ENCODE data around the gene METTL9.

The METTL9 gene

GRCh38 chr16:21611556-21612384 is 12.4 kb downstream of the METTL9 start:
- H3K9ac ChIP-seq (ENCODE audit: low read length): no peak overlapping the region
- H3K18ac ChIP-seq (ENCODE audit: low read length): no peak overlapping the region
- H2BK5ac ChIP-seq (ENCODE audit: low read length): no peak overlapping the region
- H4K5ac ChIP-seq (ENCODE audit: low read length): no peak overlapping the region
- H3K4me3 ChIP-seq (ENCODE audit: low read length): no peak overlapping the region
- DNase-seq: no peak
- no peak overlapping the region for H2BK15ac ChIP-seq (replicated peaks; ENCODE audit: low read depth)
- H2AK5ac ChIP-seq (ENCODE audit: low read length): no peak overlapping the region
- peaks cover 49% of the 10 kb centered on the region for H3K79me2 ChIP-seq (ENCODE audit: control insufficient read depth, insufficient read depth, low read length)
- no CpG with 5 or more reads among the region's 7 CpGs for WGBS (ENCODE audit: extremely low coverage, insufficient coverage, low lambda C conversion rate)
- no peak overlapping the region for H3K23ac ChIP-seq (ENCODE audit: low read length)
- H3K79me1 ChIP-seq (ENCODE audit: low read length): peaks cover 37% of the 10 kb centered on the region
- no peaks in the 10 kb centered on the region for H3K27me3 ChIP-seq (ENCODE audit: insufficient read depth, low read length, poor library complexity)
- no peak overlapping the region for H2BK120ac ChIP-seq (ENCODE audit: low read depth, low read length)
- no peak overlapping the region for H3K56ac ChIP-seq (ENCODE audit: low read length)
- no peaks in the 10 kb centered on the region for H3K36me3 ChIP-seq (ENCODE audit: control insufficient read depth, insufficient read depth, low read length)
- H4K8ac ChIP-seq (ENCODE audit: low read depth, low read length): no peak overlapping the region
- H3K27ac ChIP-seq (ENCODE audit: low read depth, low read length): no peak overlapping the region
- no peak overlapping the region for H3K4me2 ChIP-seq (ENCODE audit: low read length)
- H3K4ac ChIP-seq (ENCODE audit: low read depth, low read length): no peak overlapping the region
- H3K4me1 ChIP-seq (ENCODE audit: control insufficient read depth, low read depth, low read length): peaks cover 18% of the 10 kb centered on the region

GRCh38 chr16:21613361-21613760 is 14.0 kb downstream of the METTL9 start:
- no peak overlapping the region for H3K4me3 ChIP-seq (ENCODE audit: low read length)
- no peak overlapping the region for H3K9ac ChIP-seq (ENCODE audit: low read length)
- H3K79me1 ChIP-seq (ENCODE audit: low read length): peaks cover 33% of the 10 kb centered on the region
- H3K27ac ChIP-seq (ENCODE audit: low read depth, low read length): no peak overlapping the region
- WGBS (ENCODE audit: extremely low coverage, insufficient coverage, low lambda C conversion rate): no CpG with 5 or more reads among the region's 4 CpGs
- no peak overlapping the region for H3K4ac ChIP-seq (ENCODE audit: low read depth, low read length)
- H3K18ac ChIP-seq (ENCODE audit: low read length): no peak overlapping the region
- H3K23ac ChIP-seq (ENCODE audit: low read length): no peak overlapping the region
- no peak overlapping the region for H3K56ac ChIP-seq (ENCODE audit: low read length)
- H3K4me1 ChIP-seq (ENCODE audit: control insufficient read depth, low read depth, low read length): peaks cover 18% of the 10 kb centered on the region
- no peak overlapping the region for H2AK5ac ChIP-seq (ENCODE audit: low read length)
- no peak overlapping the region for H2BK5ac ChIP-seq (ENCODE audit: low read length)
- no peaks in the 10 kb centered on the region for H3K27me3 ChIP-seq (ENCODE audit: insufficient read depth, low read length, poor library complexity)
- no peak overlapping the region for H4K8ac ChIP-seq (ENCODE audit: low read depth, low read length)
- H4K5ac ChIP-seq (ENCODE audit: low read length): no peak overlapping the region
- H3K36me3 ChIP-seq (ENCODE audit: control insufficient read depth, insufficient read depth, low read length): no peaks in the 10 kb centered on the region
- no peak overlapping the region for H2BK15ac ChIP-seq (replicated peaks; ENCODE audit: low read depth)
- peaks cover 39% of the 10 kb centered on the region for H3K79me2 ChIP-seq (ENCODE audit: control insufficient read depth, insufficient read depth, low read length)
- H3K4me2 ChIP-seq (ENCODE audit: low read length): no peak overlapping the region
- no peak overlapping the region for H2BK120ac ChIP-seq (ENCODE audit: low read depth, low read length)
- DNase-seq: no peak

GRCh38 chr16:21613781-21614180 is 14.4 kb downstream of the METTL9 start:
- Histone ChIP-seq H3K4me1 (ENCODE audit: control insufficient read depth, low read depth, low read length) (peaks cover 17% of the 10 kb centered on the region), H3K4me2 (ENCODE audit: low read length) (no peak overlapping the region), H3K4ac (ENCODE audit: low read depth, low read length) (no peak overlapping the region), H3K23ac (ENCODE audit: low read length) (no peak overlapping the region), H2AK5ac (ENCODE audit: low read length) (no peak overlapping the region), H4K8ac (ENCODE audit: low read depth, low read length) (no peak overlapping the region), H3K4me3 (ENCODE audit: low read length) (no peak overlapping the region), H4K5ac (ENCODE audit: low read length) (no peak overlapping the region), H3K18ac (ENCODE audit: low read length) (no peak overlapping the region), H2BK5ac (ENCODE audit: low read length) (no peak overlapping the region), H3K9ac (ENCODE audit: low read length) (no peak overlapping the region), H3K56ac (ENCODE audit: low read length) (no peak overlapping the region), H3K27ac (ENCODE audit: low read depth, low read length) (no peak overlapping the region), H3K27me3 (ENCODE audit: insufficient read depth, low read length, poor library complexity) (no peaks in the 10 kb centered on the region), H3K36me3 (ENCODE audit: control insufficient read depth, insufficient read depth, low read length) (no peaks in the 10 kb centered on the region), H2BK120ac (ENCODE audit: low read depth, low read length) (no peak overlapping the region), H3K79me1 (ENCODE audit: low read length) (peaks cover 30% of the 10 kb centered on the region), H3K79me2 (ENCODE audit: control insufficient read depth, insufficient read depth, low read length) (peaks cover 34% of the 10 kb centered on the region), H2BK15ac (replicated peaks; ENCODE audit: low read depth) (no peak overlapping the region)
- DNase-seq: no peak
- WGBS (ENCODE audit: extremely low coverage, insufficient coverage, low lambda C conversion rate): no CpG with 5 or more reads among the region's 2 CpGs

GRCh38 chr16:21614896-21615295 is 15.5 kb downstream of the METTL9 start:
- Histone ChIP-seq H3K23ac (ENCODE audit: low read length) (no peak overlapping the region), H2BK15ac (replicated peaks; ENCODE audit: low read depth) (no peak overlapping the region), H4K5ac (ENCODE audit: low read length) (no peak overlapping the region), H2BK5ac (ENCODE audit: low read length) (no peak overlapping the region), H3K79me2 (ENCODE audit: control insufficient read depth, insufficient read depth, low read length) (peaks cover 25% of the 10 kb centered on the region), H2BK120ac (ENCODE audit: low read depth, low read length) (no peak overlapping the region), H3K18ac (ENCODE audit: low read length) (no peak overlapping the region), H3K4ac (ENCODE audit: low read depth, low read length) (no peak overlapping the region), H3K4me2 (ENCODE audit: low read length) (no peak overlapping the region), H3K27me3 (ENCODE audit: insufficient read depth, low read length, poor library complexity) (no peaks in the 10 kb centered on the region), H3K9ac (ENCODE audit: low read length) (no peak overlapping the region), H3K79me1 (ENCODE audit: low read length) (peaks cover 23% of the 10 kb centered on the region), H3K27ac (ENCODE audit: low read depth, low read length) (no peak overlapping the region), H3K56ac (ENCODE audit: low read length) (no peak overlapping the region), H2AK5ac (ENCODE audit: low read length) (no peak overlapping the region), H3K36me3 (ENCODE audit: control insufficient read depth, insufficient read depth, low read length) (no peaks in the 10 kb centered on the region), H3K4me1 (ENCODE audit: control insufficient read depth, low read depth, low read length) (peaks cover 7% of the 10 kb centered on the region), H3K4me3 (ENCODE audit: low read length) (no peak overlapping the region), H4K8ac (ENCODE audit: low read depth, low read length) (no peak overlapping the region)
- WGBS (ENCODE audit: extremely low coverage, insufficient coverage, low lambda C conversion rate): no CpG with 5 or more reads among the region's 3 CpGs
- no peak for DNase-seq

- Histone ChIP-seq H3K36me3 (ENCODE audit: control insufficient read depth, insufficient read depth, low read length) (no peaks in the 10 kb centered on the region), H3K9ac (ENCODE audit: low read length) (no peak overlapping the region), H3K79me2 (ENCODE audit: control insufficient read depth, insufficient read depth, low read length) (peaks cover 15% of the 10 kb centered on the region), H3K23ac (ENCODE audit: low read length) (no peak overlapping the region), H2BK15ac (replicated peaks; ENCODE audit: low read depth) (no peak overlapping the region), H2BK5ac (ENCODE audit: low read length) (no peak overlapping the region), H3K27me3 (ENCODE audit: insufficient read depth, low read length, poor library complexity) (no peaks in the 10 kb centered on the region), H3K4me1 (ENCODE audit: control insufficient read depth, low read depth, low read length) (no peaks in the 10 kb centered on the region), H3K79me1 (ENCODE audit: low read length) (peaks cover 17% of the 10 kb centered on the region), H3K18ac (ENCODE audit: low read length) (no peak overlapping the region), H3K56ac (ENCODE audit: low read length) (no peak overlapping the region), H2BK120ac (ENCODE audit: low read depth, low read length) (no peak overlapping the region), H2AK5ac (ENCODE audit: low read length) (no peak overlapping the region), H4K8ac (ENCODE audit: low read depth, low read length) (no peak overlapping the region), H3K27ac (ENCODE audit: low read depth, low read length) (no peak overlapping the region), H3K4me2 (ENCODE audit: low read length) (no peak overlapping the region), H3K4ac (ENCODE audit: low read depth, low read length) (no peak overlapping the region), H3K4me3 (ENCODE audit: low read length) (no peak overlapping the region), H4K5ac (ENCODE audit: low read length) (no peak overlapping the region)
- WGBS (ENCODE audit: extremely low coverage, insufficient coverage, low lambda C conversion rate): no CpG with 5 or more reads among the region's 3 CpGs
- DNase-seq: no peak
Measured at GRCh38 chr16:21617607-21618006, 18.2 kb downstream of the METTL9 start.

GRCh38 chr16:21618281-21618680 is 18.9 kb downstream of the METTL9 start:
- Histone ChIP-seq H3K18ac (ENCODE audit: low read length) (no peak overlapping the region), H2BK120ac (ENCODE audit: low read depth, low read length) (no peak overlapping the region), H3K9ac (ENCODE audit: low read length) (no peak overlapping the region), H3K79me2 (ENCODE audit: control insufficient read depth, insufficient read depth, low read length) (peaks cover 11% of the 10 kb centered on the region), H3K4me1 (ENCODE audit: control insufficient read depth, low read depth, low read length) (no peaks in the 10 kb centered on the region), H3K79me1 (ENCODE audit: low read length) (peaks cover 14% of the 10 kb centered on the region), H4K8ac (ENCODE audit: low read depth, low read length) (no peak overlapping the region), H3K27ac (ENCODE audit: low read depth, low read length) (no peak overlapping the region), H3K23ac (ENCODE audit: low read length) (no peak overlapping the region), H2BK5ac (ENCODE audit: low read length) (no peak overlapping the region), H4K5ac (ENCODE audit: low read length) (no peak overlapping the region), H3K4ac (ENCODE audit: low read depth, low read length) (no peak overlapping the region), H3K4me3 (ENCODE audit: low read length) (no peak overlapping the region), H2AK5ac (ENCODE audit: low read length) (no peak overlapping the region), H3K27me3 (ENCODE audit: insufficient read depth, low read length, poor library complexity) (no peaks in the 10 kb centered on the region), H3K56ac (ENCODE audit: low read length) (no peak overlapping the region), H3K4me2 (ENCODE audit: low read length) (no peak overlapping the region), H3K36me3 (ENCODE audit: control insufficient read depth, insufficient read depth, low read length) (no peaks in the 10 kb centered on the region), H2BK15ac (replicated peaks; ENCODE audit: low read depth) (no peak overlapping the region)
- DNase-seq: no peak
- 100% methylated on average over 3 of the region's 5 CpGs for WGBS (ENCODE audit: extremely low coverage, insufficient coverage, low lambda C conversion rate)

Measured in mesendoderm (in vitro differentiated cells).